Muscle of leg (tissue), 11 donors: ENCODE results near the gene TSPAN12. TPM values are rescaled to one million over a fixed set of nuclear protein-coding genes. Genes with fewer than 3 reads are reported as not detected.

Source experiments
- DNase-seq: peaks from one replicate; pipeline ENCODE4 v3.0.0; 2013
- H3K27ac ChIP-seq: one replicate; pipeline ENCODE4 v1.5.1; 2013; ENCODE audit warnings: mild to moderate bottlenecking, low read length, control low read depth
- H3K27me3 ChIP-seq: one replicate; pipeline ENCODE4 v1.6.1; 2013; ENCODE audit warnings: low read length; ENCODE audit not compliant: control insufficient read depth, insufficient read depth
- H3K36me3 ChIP-seq: one replicate; pipeline ENCODE4 v1.6.1; 2013; ENCODE audit warnings: low read length; ENCODE audit not compliant: control insufficient read depth, insufficient read depth
- H3K4me1 ChIP-seq: one replicate; pipeline ENCODE4 v1.6.1; 2013; ENCODE audit warnings: low read length; ENCODE audit not compliant: control insufficient read depth, insufficient read depth
- H3K4me3 ChIP-seq: one replicate; pipeline ENCODE4 v1.5.1; 2013; ENCODE audit warnings: low read length, control low read depth
- H3K9me3 ChIP-seq: replicated peaks from 2 replicates; pipeline ENCODE4 v1.6.1; 2013; ENCODE audit warnings: low read depth, low read length; ENCODE audit not compliant: control insufficient read depth
- WGBS: methylation state at CpG from one replicate; pipeline ENCODE4 v1.1.5; 2013; ENCODE audit warnings: missing lambda C conversion rate; ENCODE audit not compliant: insufficient coverage; 5-methylcytosine and 5-hydroxymethylcytosine counted together
- polyA plus RNA-seq, 8 donors: library from polyadenylated mRNA; unstranded; fragments of 120-200 nt; gene quantifications; one replicate each; pipeline versions ENCODE4 v1.2.1 to v1.2.3, GENCODE V29; 2013; ENCODE audit warnings: inconsistent platforms in 1 of 8, low replicate concordance in 1 of 8; ENCODE audit not compliant: insufficient read length in 8 of 8, insufficient read depth in 1 of 8
- total RNA-seq: library from RNA; stranded (reverse); fragments of 120-200 nt; gene quantifications from one replicate; pipeline ENCODE4 v1.2.4, GENCODE V29; 2013

Gene TSPAN12
- total and polyA plus RNA-seq, 9 donors = 46.0 to 82.6 (median 72.4) TPM

- Histone ChIP-seq H3K4me1 (peaks cover 2% of the 10 kb centered on the region), H3K9me3 (no peaks in the 10 kb centered on the region), H3K27me3 (no peaks in the 10 kb centered on the region), H3K27ac (no peak overlapping the region), H3K36me3 (no peaks in the 10 kb centered on the region), H3K4me3 (no peak overlapping the region)
- no CpG with 5 or more reads among the region's 4 CpGs for WGBS
- DNase-seq = no peak
Measured at GRCh38 chr7:120873401-120873800, 15.5 kb upstream of the TSPAN12 start.

- H3K27me3 ChIP-seq = no peaks in the 10 kb centered on the region
- H3K36me3 ChIP-seq = no peaks in the 10 kb centered on the region
- WGBS = no CpG with 5 or more reads among the region's 2 CpGs
- H3K9me3 ChIP-seq = no peaks in the 10 kb centered on the region
- no peak overlapping the region for H3K4me3 ChIP-seq
- H3K27ac ChIP-seq = no peak overlapping the region
- H3K4me1 ChIP-seq = peaks cover 2% of the 10 kb centered on the region
- no peak for DNase-seq
Measured at GRCh38 chr7:120869700-120870099, 11.8 kb upstream of the TSPAN12 start.

- Histone ChIP-seq H3K9me3 (no peaks in the 10 kb centered on the region), H3K36me3 (no peaks in the 10 kb centered on the region), H3K4me1 (peaks cover 5% of the 10 kb centered on the region), H3K27ac (no peak overlapping the region), H3K4me3 (no peak overlapping the region), H3K27me3 (no peaks in the 10 kb centered on the region)
- no CpG with 5 or more reads among the region's 1 CpG for WGBS
- no peak for DNase-seq
Measured at GRCh38 chr7:120867932-120868331, 10.0 kb upstream of the TSPAN12 start.

- no CpG with 5 or more reads among the region's 1 CpG for WGBS
Measured at GRCh38 chr7:120865191-120865981, 7.4 kb upstream of the TSPAN12 start.

GRCh38 chr7:120864141-120864900 is 6.4 kb upstream of the TSPAN12 start:
- Histone ChIP-seq H3K9me3 (no peaks in the 10 kb centered on the region), H3K27ac (peak overlapping the region; percentile 21), H3K36me3 (no peaks in the 10 kb centered on the region), H3K27me3 (no peaks in the 10 kb centered on the region), H3K4me3 (no peak overlapping the region), H3K4me1 (peaks cover 9% of the 10 kb centered on the region)
- DNase-seq = peak; percentile 79
- WGBS = 59% methylated on average over 5 of the region's 6 CpGs

More at GRCh38 chr7:120865191-120865981, 7.4 kb upstream of the TSPAN12 start:
- H3K27me3 ChIP-seq = no peaks in the 10 kb centered on the region
- peaks cover 6% of the 10 kb centered on the region for H3K4me1 ChIP-seq
- H3K9me3 ChIP-seq = no peaks in the 10 kb centered on the region
- H3K4me3 ChIP-seq = no peak overlapping the region
- no peak for DNase-seq
- H3K27ac ChIP-seq = peak overlapping the region; percentile 23
- no peaks in the 10 kb centered on the region for H3K36me3 ChIP-seq

- no peak overlapping the region for H3K4me3 ChIP-seq
- peak overlapping the region; percentile 16 for H3K27ac ChIP-seq
- WGBS = no CpG with 5 or more reads among the region's 3 CpGs
- H3K27me3 ChIP-seq = no peaks in the 10 kb centered on the region
- H3K36me3 ChIP-seq = no peaks in the 10 kb centered on the region
- H3K4me1 ChIP-seq = peaks cover 10% of the 10 kb centered on the region
- no peaks in the 10 kb centered on the region for H3K9me3 ChIP-seq
- DNase-seq = peak; percentile 68
Measured at GRCh38 chr7:120862987-120863590, 5.1 kb upstream of the TSPAN12 start.

- 100% methylated on average over 1 of the region's 2 CpGs for WGBS
- Histone ChIP-seq H3K27me3 (no peaks in the 10 kb centered on the region), H3K4me1 (peaks cover 15% of the 10 kb centered on the region), H3K9me3 (no peaks in the 10 kb centered on the region), H3K36me3 (no peaks in the 10 kb centered on the region), H3K4me3 (no peak overlapping the region), H3K27ac (peak overlapping the region; percentile 31)
- DNase-seq = peak; percentile 47
Measured at GRCh38 chr7:120860156-120860555, 2.2 kb upstream of the TSPAN12 start.

GRCh38 chr7:120859459-120859858 is 1.5 kb upstream of the TSPAN12 start:
- H3K9me3 ChIP-seq = no peaks in the 10 kb centered on the region
- no peak overlapping the region for H3K27ac ChIP-seq
- no peak overlapping the region for H3K4me3 ChIP-seq
- DNase-seq = no peak
- H3K36me3 ChIP-seq = no peaks in the 10 kb centered on the region
- peaks cover 11% of the 10 kb centered on the region for H3K4me1 ChIP-seq
- H3K27me3 ChIP-seq = no peaks in the 10 kb centered on the region
- WGBS = 66% methylated on average over 4 of the region's 6 CpGs

GRCh38 chr7:120856621-120857352 is 1.2 kb downstream of the TSPAN12 start:
- H3K4me1 ChIP-seq = peaks cover 8% of the 10 kb centered on the region
- peak overlapping the region; percentile 96 for H3K27ac ChIP-seq
- no peaks in the 10 kb centered on the region for H3K36me3 ChIP-seq
- H3K9me3 ChIP-seq = no peaks in the 10 kb centered on the region
- H3K27me3 ChIP-seq = no peaks in the 10 kb centered on the region
- 5% methylated on average over 20 of the region's 39 CpGs for WGBS
- peak; percentile 73 for DNase-seq
- peak overlapping the region; percentile 73 for H3K4me3 ChIP-seq
